Stimulated activated CD8-positive, alpha-beta memory T cell treated with anti-CD3 and anti-CD28 coated beads, Interleukin-2, amount 100 ng/mL, for 1 hour (primary cell): ENCODE results near the gene TMEM50A.
"Not testable (repeated sequence)": the region's sequence is repeated elsewhere in the genome, so short reads cannot be mapped to it uniquely, and the experiment has no call there.

Experiments
- DNase-seq, 2 donors: peaks; one replicate each; pipeline ENCODE4 v3.0.0-alpha.2; 2020; ENCODE audit warnings: low read depth in 2 of 2

TMEM50A gene

GRCh38 chr1:25336922-25337354, 1.2 kb upstream of the TMEM50A start:
- peak in 1 of 2 donors; percentile 5 for DNase-seq

- DNase-seq, result peak in 1 of 2 donors; percentile 4
These were observed 499 bp upstream of the TMEM50A start for GRCh38 chr1:25337483-25338187.

- DNase-seq, result no peak
These were observed 852 bp downstream of the TMEM50A start for GRCh38 chr1:25338986-25339385.

GRCh38 chr1:25341746-25342145, 3.6 kb downstream of the TMEM50A start:
- DNase-seq, result no peak

- no peak for DNase-seq
These were observed 4.7 kb downstream of the TMEM50A start for GRCh38 chr1:25342846-25343245.

GRCh38 chr1:25343872-25344271, 5.7 kb downstream of the TMEM50A start:
- DNase-seq, result no peak

- no peak for DNase-seq
These were observed 9.4 kb downstream of the TMEM50A start for GRCh38 chr1:25347556-25347955.

GRCh38 chr1:25349606-25350005, 11.5 kb downstream of the TMEM50A start:
- no peak for DNase-seq

- DNase-seq, result no peak
These were observed 17.8 kb downstream of the TMEM50A start for GRCh38 chr1:25355841-25356395.

- DNase-seq, result no peak
These were observed 18.3 kb downstream of the TMEM50A start for GRCh38 chr1:25356441-25356840.

- no peak for DNase-seq
These were observed 18.7 kb downstream of the TMEM50A start for GRCh38 chr1:25356848-25357247.

GRCh38 chr1:25360596-25361581, 22.8 kb downstream of the TMEM50A start:
- no peak for DNase-seq

- DNase-seq, result no peak
These were observed 23.8 kb downstream of the TMEM50A start for GRCh38 chr1:25361901-25362300.

- not testable (repeated sequence) for DNase-seq
These were observed 24.8 kb downstream of the TMEM50A start for GRCh38 chr1:25362634-25363559.

- DNase-seq, result no peak
These were observed 31.1 kb downstream of the TMEM50A start for GRCh38 chr1:25369241-25369640.

- not testable (repeated sequence) for DNase-seq
These were observed 31.6 kb downstream of the TMEM50A start for GRCh38 chr1:25369691-25370271.

GRCh38 chr1:25371757-25372156, 33.6 kb downstream of the TMEM50A start:
- not testable (repeated sequence) for DNase-seq

GRCh38 chr1:25378367-25378766, 40.2 kb downstream of the TMEM50A start:
- DNase-seq, result not testable (repeated sequence)

GRCh38 chr1:25382543-25382942, 44.4 kb downstream of the TMEM50A start:
- DNase-seq, result not testable (repeated sequence)

- not testable (repeated sequence) for DNase-seq
These were observed 45.0 kb downstream of the TMEM50A start for GRCh38 chr1:25383090-25383489.

- DNase-seq, result not testable (repeated sequence)
These were observed 45.7 kb downstream of the TMEM50A start for GRCh38 chr1:25383875-25384274.
